ENCODE measurements around the gene ANXA11. TPM values are rescaled to one million over a fixed set of nuclear protein-coding genes. Genes with fewer than 3 reads are reported as not detected.

The ANXA11 gene
- total and polyA plus RNA-seq, 2 of the 4 experiments (the other 2 are of a cell fraction), result 39.4 to 109 TPM

- H4K20me1 ChIP-seq (ENCODE audit: insufficient read depth, low read length), result peaks cover 13% of the 10 kb centered on the region
- H3K4me2 ChIP-seq (ENCODE audit: low read depth, low read length), result no peak overlapping the region
- no peak overlapping the region for H2BK5ac ChIP-seq (ENCODE audit: low read depth, low read length, poor library complexity, severe bottlenecking)
- dilution Hi-C loops (cut with HindIII; ENCODE audit: low sequenced_read_pairs, unreplicated experiment), result no loop called here
- no peaks in the 10 kb centered on the region for H3K27me3 ChIP-seq (ENCODE audit: control insufficient read depth, insufficient read depth, low read length)
- ATAC-seq (ENCODE audit: low read depth) (no peak), DNase-seq (no peak)
- H3K9ac ChIP-seq (ENCODE audit: low read depth, low read length), result no peak overlapping the region
- TF ChIP-seq MXI1 (IDR thresholded peaks at IDR 0.05; ENCODE audit: borderline replicate concordance, low read depth, low read length) (no peak), POLR2A (IDR thresholded peaks at IDR 0.05; ENCODE audit: low read depth, low read length) (no peak), ELK1 (IDR thresholded peaks at IDR 0.05; ENCODE audit: borderline replicate concordance, low read depth, low read length) (no peak), NFE2L2 (IDR thresholded peaks at IDR 0.05; ENCODE audit: low read depth, low read length) (peak; percentile 62; the same call in 1 of the 2 replicates)
- in situ Hi-C loops (cut with MboI; ENCODE audit: low sequenced_read_pairs), result loop anchor here (10.0 to 25.0 kb wide), 2 partner anchors 52 to 309 kb away; partner anchors contain the start of genes ANXA11 and TSPAN14
- POLR2A ChIA-PET (ENCODE audit: unreplicated experiment), result no interaction called here
- H3K4ac ChIP-seq (ENCODE audit: low read depth, low read length), result no peak overlapping the region
- H2BK120ac ChIP-seq (ENCODE audit: low read depth, low read length), result no peak overlapping the region
- no peak overlapping the region for H3K18ac ChIP-seq (ENCODE audit: low read depth, low read length)
- H2AK9ac ChIP-seq (replicated peaks; ENCODE audit: low read depth, low read length, poor library complexity), result peak overlapping the region; percentile 34
- no peak overlapping the region for H3K56ac ChIP-seq (ENCODE audit: extremely low read depth, insufficient read depth, low read length)
- CTCF ChIA-PET, result interaction anchor here (1.4 kb wide), 1 partner anchor 70 kb away, joined by 3 read pairs; no protein-coding TSS in a partner anchor
- H2BK20ac ChIP-seq (ENCODE audit: low read depth, low read length), result no peak overlapping the region
- intact Hi-C loops (cut with micrococcal nuclease), result no loop called here
- no TSS peak for BruUV-seq (replicated peaks)
- H3K9me1 ChIP-seq (ENCODE audit: insufficient read depth, low read length), result peaks cover 45% of the 10 kb centered on the region
- no peak overlapping the region for H3K23ac ChIP-seq (ENCODE audit: low read depth, low read length)
- H3K14ac ChIP-seq (replicated peaks; ENCODE audit: low read depth, low read length), result no peak overlapping the region
- H2AFZ ChIP-seq (replicated peaks; ENCODE audit: low read length, poor library complexity), result no peak overlapping the region
- no peak overlapping the region for H3K27ac ChIP-seq (ENCODE audit: insufficient read depth, low read length)
- peaks cover 44% of the 10 kb centered on the region for H3K36me3 ChIP-seq (ENCODE audit: control insufficient read depth, insufficient read depth, low read length)
- H4K91ac ChIP-seq (ENCODE audit: insufficient read depth, low read depth, low read length), result no peak overlapping the region
- no CpG with 5 or more reads among the region's 6 CpGs for WGBS, 2 experiments (ENCODE audit: extremely low coverage in 2 of 2, insufficient read length in 1 of 2)
- H3K9me3 ChIP-seq (ENCODE audit: control insufficient read depth, insufficient read depth, low read length), result no peaks in the 10 kb centered on the region
- H2AK5ac ChIP-seq (ENCODE audit: low read depth, low read length), result peak overlapping the region; percentile 16; the same call in 1 of the 2 replicates
- H2BK15ac ChIP-seq (ENCODE audit: low read depth, low read length), result no peak overlapping the region
- no peak overlapping the region for H3K4me3 ChIP-seq (ENCODE audit: insufficient read depth, low read depth, low read length)
- peaks cover 30 to 58% of the 10 kb centered on the region in 2 experiments for H3K79me1 ChIP-seq (ENCODE audit: low read depth in 1 of 2, low read length in 2 of 2)
- H4K5ac ChIP-seq (ENCODE audit: low read depth, low read length), result no peak overlapping the region
- peak overlapping the region in 1 of 2 experiments; percentile 9; a peak in 1 of 4 replicates for H4K8ac ChIP-seq (ENCODE audit: low read depth in 2 of 2, low read length in 2 of 2)
- peaks cover 28% of the 10 kb centered on the region for H3K4me1 ChIP-seq (ENCODE audit: control insufficient read depth, insufficient read depth, low read length)
These were observed 52.5 kb downstream of the ANXA11 start for GRCh38 chr10:80152820-80153219.
